GM23248 (cell line): ENCODE measurements around the gene FIGNL1. TPM values are rescaled to one million over a fixed set of nuclear protein-coding genes. Genes with fewer than 3 reads are reported as not detected.

Experiments
- DNase-seq: peaks from one replicate; pipeline ENCODE4 v3.0.0-alpha.2; 2015
- H2AFZ ChIP-seq: fragments of 200-600 bp; sonication (generic); 2 replicates; pipeline ENCODE4 v1.6.1; 2016; ENCODE audit warnings: antibody characterized with exemption
- H3F3A ChIP-seq: fragments of 200-600 bp; sonication (generic); 2 replicates; pipeline ENCODE4 v1.6.1; 2016; ENCODE audit warnings: mild to moderate bottlenecking, antibody characterized with exemption, mixed run types; ENCODE audit not compliant: insufficient read depth
- H3K27ac ChIP-seq: fragments of 200-600 bp; sonication (generic); 2 replicates; pipeline ENCODE4 v1.5.1; 2016; ENCODE audit warnings: mild to moderate bottlenecking
- H3K27me3 ChIP-seq: fragments of 200-600 bp; sonication (generic); replicated peaks from 2 replicates; pipeline ENCODE4 v1.6.1; 2016; ENCODE audit warnings: mild to moderate bottlenecking; ENCODE audit not compliant: insufficient read depth
- H3K36me3 ChIP-seq: fragments of 200-600 bp; sonication (generic); 2 replicates; pipeline ENCODE4 v1.6.1; 2016; ENCODE audit warnings: low read depth, mild to moderate bottlenecking
- H3K4me1 ChIP-seq: fragments of 200-600 bp; sonication (generic); 2 replicates; pipeline ENCODE4 v1.6.1; 2016; ENCODE audit warnings: mild to moderate bottlenecking; ENCODE audit not compliant: insufficient read depth
- H3K4me2 ChIP-seq: fragments of 200-600 bp; sonication (generic); one replicate; pipeline ENCODE4 v1.6.1; 2016; ENCODE audit warnings: mild to moderate bottlenecking; ENCODE audit not compliant: unreplicated experiment
- H3K4me3 ChIP-seq: fragments of 200-600 bp; sonication (generic); 2 replicates; pipeline ENCODE4 v1.5.1; 2016; ENCODE audit warnings: mild to moderate bottlenecking
- H3K79me2 ChIP-seq: fragments of 200-600 bp; sonication (generic); 2 replicates; pipeline ENCODE4 v1.6.1; 2016; ENCODE audit warnings: mild to moderate bottlenecking; ENCODE audit not compliant: insufficient read depth
- H3K9ac ChIP-seq: fragments of 200-600 bp; sonication (generic); 2 replicates; pipeline ENCODE4 v1.6.1; 2016; ENCODE audit warnings: mild to moderate bottlenecking
- H3K9me2 ChIP-seq: fragments of 200-600 bp; sonication (generic); 2 replicates; pipeline ENCODE4 v1.6.1; 2016; ENCODE audit warnings: mixed run types, mild to moderate bottlenecking, moderate library complexity; ENCODE audit not compliant: insufficient read depth
- H3K9me3 ChIP-seq: fragments of 200-600 bp; sonication (generic); one replicate; pipeline ENCODE4 v1.6.1; 2017; ENCODE audit warnings: low read depth
- H4K20me1 ChIP-seq: fragments of 200-600 bp; sonication (generic); 2 replicates; pipeline ENCODE4 v1.6.0; 2016; ENCODE audit not compliant: insufficient read depth
- EZH2 ChIP-seq: fragments of 200-600 bp; sonication (generic); IDR thresholded peaks from 2 replicates; pipeline ENCODE4 v1.6.1; 2018; ENCODE audit warnings: antibody characterized with exemption, mild to moderate bottlenecking; ENCODE audit not compliant: insufficient read depth, poor library complexity, severe bottlenecking
- EZH2phosphoT487 ChIP-seq: fragments of 200-600 bp; sonication (generic); IDR thresholded peaks from 2 replicates; pipeline ENCODE4 v1.6.1; 2018; ENCODE audit warnings: antibody characterized with exemption, moderate library complexity, mild to moderate bottlenecking, low read depth; ENCODE audit not compliant: insufficient read depth
- WGBS, 2 experiments: methylation state at CpG; one replicate each; pipeline ENCODE4 v1.1.6; 2015 to 2017; ENCODE audit warnings: low lambda C conversion rate in 2 of 2, low coverage in 1 of 2; ENCODE audit errors: missing lambda C conversion rate in 2 of 2; 5-methylcytosine and 5-hydroxymethylcytosine counted together
- in situ Hi-C: fragments of 300-500 bp; cut with MboI; formaldehyde crosslinking; loops from 2 replicates; pipeline ENCODE4 v1.15.0; 2020
- polyA plus RNA-seq: library from polyadenylated mRNA; unstranded; fragments of >200 nt; fragmentation: Nextera tagmentation; extraction: Ambion mirVana; gene quantifications from 2 replicates; pipeline ENCODE4 v1.2.1, GENCODE V29; 2016
- total RNA-seq: library from RNA; depleted of rRNA; stranded (reverse); fragments of >200 nt; shearing (Covaris generic); gene quantifications from 2 replicates; pipeline ENCODE4 v1.2.3, GENCODE V29; 2014

The FIGNL1 gene
- total and polyA plus RNA-seq, 2 experiments from 2014 or later = 8.4 to 20.2 TPM

DNA sequence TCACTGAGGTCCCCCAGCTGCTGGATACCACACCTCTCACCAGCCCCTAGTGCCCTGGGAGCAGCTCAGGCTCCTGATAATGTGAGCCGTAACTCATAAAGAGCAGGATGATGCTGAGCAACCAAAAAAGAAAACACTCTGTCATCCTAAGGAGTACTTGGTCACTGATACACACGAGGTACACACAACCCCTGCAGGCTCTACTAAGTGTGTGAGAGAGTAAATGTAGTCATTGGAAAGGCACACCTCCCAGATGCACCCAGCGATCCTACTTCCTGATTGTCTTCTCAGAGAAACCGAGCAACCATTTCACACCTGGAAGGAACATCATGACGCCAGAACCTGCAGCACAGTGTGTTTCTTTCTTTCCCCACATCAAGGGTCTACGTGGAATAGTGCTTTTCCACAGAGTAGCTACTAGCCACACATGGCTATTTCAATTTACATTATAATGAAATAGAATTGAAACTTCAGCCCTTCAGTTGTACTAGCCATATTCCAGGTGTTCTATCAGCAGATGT, 34.2 kb downstream of the FIGNL1 start:
- in situ Hi-C loops = loop anchor here (10.0 kb wide), 1 partner anchor 211 kb away; no protein-coding TSS in a partner anchor
- Histone ChIP-seq H3K27ac (no peak overlapping the region), H3K79me2 (no peaks in the 10 kb centered on the region), H3K9me2 (no peaks in the 10 kb centered on the region), H4K20me1 (no peaks in the 10 kb centered on the region), H2AFZ (no peak overlapping the region), H3K27me3 (0 out of 2 replicates have a peak, but pooled peaks cover 14% of the 10 kb centered on the region), H3K9ac (no peak overlapping the region), H3K4me2 (no peak overlapping the region), H3K36me3 (no peaks in the 10 kb centered on the region), H3K4me1 (no peaks in the 10 kb centered on the region), H3F3A (no peaks in the 10 kb centered on the region), H3K4me3 (no peak overlapping the region), H3K9me3 (no peaks in the 10 kb centered on the region)
- 56 to 67% methylated on average over 6 of the region's 6 CpGs for WGBS, 2 experiments
- no peak for TF ChIP-seq EZH2
- TF ChIP-seq EZH2phosphoT487 = no peak
- DNase-seq = no peak

GRCh38 chr7:50413561-50413960, 36.6 kb downstream of the FIGNL1 start:
- Histone ChIP-seq H3K4me2 (no peak overlapping the region), H4K20me1 (no peaks in the 10 kb centered on the region), H3F3A (no peaks in the 10 kb centered on the region), H3K4me1 (no peaks in the 10 kb centered on the region), H3K36me3 (no peaks in the 10 kb centered on the region), H3K79me2 (no peaks in the 10 kb centered on the region), H3K9me2 (no peaks in the 10 kb centered on the region), H3K27me3 (0 out of 2 replicates have a peak, but pooled peaks cover 14% of the 10 kb centered on the region), H3K9me3 (no peaks in the 10 kb centered on the region), H3K9ac (no peak overlapping the region), H3K27ac (no peak overlapping the region), H3K4me3 (no peak overlapping the region), H2AFZ (no peak overlapping the region)
- in situ Hi-C loops = loop anchor here (10.0 kb wide), 1 partner anchor 209 kb away; no protein-coding TSS in a partner anchor
- TF ChIP-seq EZH2phosphoT487 = no peak
- no peak for DNase-seq
- 67 to 73% methylated on average over 7 of the region's 7 CpGs for WGBS, 2 experiments

GRCh38 chr7:50412973-50413372, 37.2 kb downstream of the FIGNL1 start:
- Histone ChIP-seq H3F3A (no peaks in the 10 kb centered on the region), H3K9me3 (no peaks in the 10 kb centered on the region), H3K27me3 (peaks cover 20% of the 10 kb centered on the region; the same call in 1 of the 2 replicates), H3K9me2 (no peaks in the 10 kb centered on the region), H3K9ac (no peak overlapping the region), H3K27ac (no peak overlapping the region), H2AFZ (no peak overlapping the region), H4K20me1 (no peaks in the 10 kb centered on the region), H3K4me3 (no peak overlapping the region), H3K4me2 (no peak overlapping the region), H3K36me3 (no peaks in the 10 kb centered on the region), H3K79me2 (no peaks in the 10 kb centered on the region), H3K4me1 (no peaks in the 10 kb centered on the region)
- DNase-seq = no peak
- in situ Hi-C loops = loop anchor here (10.0 kb wide), 1 partner anchor 208 kb away; no protein-coding TSS in a partner anchor
- no peak for TF ChIP-seq EZH2phosphoT487
- TF ChIP-seq EZH2 = no peak
- 29 to 35% methylated on average over 4 of the region's 4 CpGs for WGBS, 2 experiments

GRCh38 chr7:50411332-50411731, 38.8 kb downstream of the FIGNL1 start:
- Histone ChIP-seq H3K79me2 (no peaks in the 10 kb centered on the region), H3K36me3 (no peaks in the 10 kb centered on the region), H3K27me3 (peaks cover 20% of the 10 kb centered on the region; the same call in 1 of the 2 replicates), H3F3A (no peaks in the 10 kb centered on the region), H3K9ac (no peak overlapping the region), H3K9me3 (no peaks in the 10 kb centered on the region), H4K20me1 (no peaks in the 10 kb centered on the region), H3K4me3 (no peak overlapping the region), H3K4me2 (no peak overlapping the region), H3K9me2 (no peaks in the 10 kb centered on the region), H2AFZ (no peak overlapping the region), H3K4me1 (no peaks in the 10 kb centered on the region), H3K27ac (no peak overlapping the region)
- WGBS, 2 experiments = 53 to 59% methylated on average over 6 of the region's 6 CpGs
- TF ChIP-seq EZH2phosphoT487 = no peak
- in situ Hi-C loops = loop anchor here (10.0 kb wide), 1 partner anchor 207 kb away; no protein-coding TSS in a partner anchor
- no peak for DNase-seq
